22Rv1 (cell line): ENCODE results near the gene GSG1L2.

Experiments used
- CTCF ChIP-seq: fragments of 450-650 bp; IDR thresholded peaks from 2 replicates; pipeline ENCODE4 v1.5.1; 2017; ENCODE audit warnings: mild to moderate bottlenecking
- ZFX ChIP-seq: fragments of 450-650 bp; IDR thresholded peaks from 2 replicates; pipeline ENCODE4 v1.6.1; 2017; ENCODE audit warnings: antibody characterized with exemption, borderline replicate concordance

GRCh38 chr17:9788601-9789000 is 33.3 kb downstream of the GSG1L2 start:
- TF ChIP-seq CTCF: no peak
- no peak for TF ChIP-seq ZFX
